GM21786 (cell line): ENCODE results near the gene PTK6.

Experiments
- ATAC-seq: cut with Tn5 transposase; IDR thresholded peaks from one replicate; pipeline ENCODE4 v1.9.1; 2021; ENCODE audit not compliant: unreplicated experiment

The PTK6 gene

DNA sequence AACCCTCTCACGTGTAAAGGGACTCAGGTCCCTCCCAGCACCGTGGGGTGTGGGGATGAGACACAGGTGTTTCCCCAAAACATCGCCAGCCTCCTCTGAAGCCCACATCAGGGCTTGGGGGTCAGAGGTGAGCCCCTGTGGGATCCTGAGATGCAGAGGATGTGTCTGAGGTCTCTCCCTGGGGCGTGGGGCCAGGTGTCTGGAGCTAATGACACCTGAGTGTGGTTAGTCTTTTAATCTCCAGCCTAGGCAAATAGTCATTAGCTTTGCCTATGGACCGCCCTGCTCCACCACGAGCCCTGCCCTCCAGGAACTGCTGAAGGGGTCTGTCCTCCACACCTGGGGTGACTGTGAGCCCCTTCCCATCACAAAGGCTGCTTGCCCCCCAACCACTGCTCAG lies 8.6 kb upstream of the PTK6 start:
- ATAC-seq, result no peak

DNA sequence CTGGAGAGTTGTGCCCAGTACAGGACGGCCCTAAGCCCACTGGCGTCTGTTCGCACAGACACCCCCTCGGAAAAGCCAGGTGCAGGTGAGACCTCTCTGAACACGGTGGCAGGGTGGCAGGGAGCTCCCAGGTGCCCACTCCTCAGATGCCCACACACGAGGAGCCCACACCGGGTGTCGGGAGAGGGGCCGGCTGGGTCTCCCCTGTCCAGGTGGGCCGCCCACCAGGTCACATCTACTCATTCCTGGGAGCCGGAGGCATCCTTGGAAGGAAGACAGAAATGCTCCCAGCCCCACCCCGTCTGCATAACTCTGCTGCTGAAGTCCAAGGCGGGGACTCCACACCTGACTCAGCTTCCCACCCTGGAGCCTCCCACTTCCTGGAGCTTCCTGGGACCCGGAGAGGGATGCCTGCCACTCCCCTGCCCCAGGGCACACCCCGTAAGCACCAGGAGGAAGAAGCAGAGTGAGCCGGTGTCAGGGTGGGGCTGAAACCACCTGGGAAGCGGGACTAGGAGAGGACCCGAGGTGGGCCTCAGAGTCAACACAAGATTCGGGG lies 7.9 kb upstream of the PTK6 start:
- no peak for ATAC-seq

DNA sequence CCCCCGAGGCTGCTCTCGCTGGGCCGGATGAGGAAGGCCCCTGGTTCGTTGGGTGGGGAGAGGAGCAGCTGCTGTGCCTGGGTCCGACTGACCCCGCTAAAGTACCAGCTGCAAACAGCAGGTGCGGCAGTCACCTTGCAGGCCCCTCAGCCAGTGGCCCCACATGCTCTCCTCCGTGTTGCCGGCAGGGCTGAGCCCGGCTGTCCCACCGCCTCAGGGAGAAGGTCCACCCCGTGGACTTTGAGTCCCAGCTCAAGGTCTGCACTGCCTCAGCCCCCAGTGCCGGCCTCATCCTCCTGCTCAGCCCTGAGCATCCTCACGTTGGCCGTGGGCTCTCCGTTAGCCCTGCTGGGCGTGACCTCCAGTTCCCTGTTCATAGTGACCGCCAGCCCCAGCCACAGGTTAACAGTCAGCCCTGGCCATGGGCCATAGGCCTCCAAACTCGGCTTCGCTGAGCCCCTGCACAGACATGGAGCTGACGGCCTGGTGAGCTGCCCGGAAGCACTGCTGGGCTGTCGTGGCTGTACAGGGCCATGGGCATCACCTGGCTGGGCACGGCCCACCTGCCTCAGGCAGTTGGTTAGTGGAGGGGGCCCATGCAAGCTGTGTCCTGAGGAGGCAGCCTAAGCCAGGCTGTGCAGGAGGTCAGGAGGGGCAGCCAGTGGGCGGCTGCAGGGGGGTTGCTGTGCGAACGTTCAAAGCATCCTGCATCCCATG lies 7.2 kb upstream of the PTK6 start:
- ATAC-seq, result no peak

DNA sequence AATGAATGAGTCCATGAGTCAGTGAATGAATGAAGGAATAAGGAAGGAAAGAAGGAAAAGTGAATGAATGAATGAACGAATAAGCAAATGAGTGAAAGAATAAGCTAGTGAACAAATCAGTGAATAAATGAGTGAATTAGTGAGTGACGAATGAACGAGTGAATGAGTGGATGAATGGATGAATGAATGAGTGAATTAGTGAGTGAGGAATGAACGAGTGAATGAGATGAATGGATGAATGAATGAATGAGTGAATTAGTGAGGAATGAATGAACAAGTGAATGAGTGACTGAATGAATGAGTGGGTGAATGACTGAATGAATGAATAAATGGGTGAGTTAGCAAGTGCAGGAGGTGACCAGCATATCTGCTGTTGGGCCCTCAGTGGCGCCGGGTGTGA lies 6.6 kb upstream of the PTK6 start:
- no peak for ATAC-seq

DNA sequence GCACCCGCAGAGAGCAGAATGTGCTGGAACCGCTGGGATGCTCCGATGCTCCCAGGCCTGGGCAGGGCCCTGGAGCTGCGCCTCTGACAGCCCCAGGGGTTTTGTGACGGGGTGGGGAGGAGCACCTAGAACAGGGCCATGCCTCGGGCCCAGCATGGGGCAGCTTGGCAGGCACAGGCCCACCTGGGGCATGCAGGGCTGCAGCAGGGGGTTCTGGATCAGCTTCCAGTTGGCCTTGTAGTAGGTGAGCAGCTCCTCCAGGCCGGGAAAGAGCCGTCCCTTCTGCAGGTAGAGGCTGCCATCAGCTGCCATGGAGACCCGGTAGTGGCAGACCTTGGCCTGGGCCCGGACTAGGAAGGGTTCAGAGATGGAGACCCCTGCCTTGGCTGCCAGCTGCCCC lies 6.0 kb upstream of the PTK6 start:
- ATAC-seq, result no peak

DNA sequence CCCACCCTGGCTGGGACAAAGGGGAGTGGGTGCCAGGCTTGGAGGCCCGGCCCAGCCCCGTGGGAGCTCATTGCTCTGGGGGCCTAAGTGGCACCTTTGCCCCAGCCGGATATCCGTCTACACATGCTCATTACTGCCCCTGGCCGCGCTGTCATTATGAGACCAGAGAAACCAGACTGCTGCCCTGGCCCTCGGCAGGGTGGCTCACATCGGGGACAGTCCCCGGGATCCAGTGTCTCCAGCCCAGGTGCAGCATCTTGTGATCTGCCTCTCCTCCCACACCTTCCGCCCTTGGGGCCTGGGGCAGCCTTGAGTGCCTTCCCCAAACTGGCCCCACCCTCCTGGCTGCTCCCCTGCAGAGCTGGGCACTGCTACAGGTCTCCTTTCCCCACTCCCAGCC lies 5.5 kb upstream of the PTK6 start:
- no peak for ATAC-seq

DNA sequence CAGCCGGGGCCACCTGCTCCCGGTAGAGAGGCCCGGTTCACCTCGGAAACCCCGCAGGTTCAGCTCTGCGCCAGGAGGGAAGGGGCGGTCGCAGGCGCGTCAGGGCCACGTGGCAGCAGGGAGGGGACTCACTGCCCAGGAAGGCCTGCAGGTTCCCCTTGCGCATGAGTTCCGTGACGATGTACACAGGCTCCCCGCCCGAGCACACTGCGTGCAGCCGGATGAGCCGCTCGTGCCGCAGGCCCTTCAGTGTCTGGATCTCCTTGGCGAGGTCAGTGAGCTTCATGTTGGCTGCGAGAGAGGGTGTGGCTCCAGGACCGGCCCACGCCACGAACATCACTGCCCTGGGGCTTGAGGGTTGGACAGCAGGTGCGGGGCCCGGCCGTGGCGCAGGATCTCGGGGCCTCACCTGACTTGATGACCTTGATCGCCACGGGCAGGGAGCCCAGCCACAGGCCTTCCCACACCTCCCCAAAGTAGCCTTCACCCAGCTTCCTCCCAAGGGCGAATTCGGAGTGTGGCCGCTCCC lies 4.9 kb upstream of the PTK6 start:
- no peak for ATAC-seq

DNA sequence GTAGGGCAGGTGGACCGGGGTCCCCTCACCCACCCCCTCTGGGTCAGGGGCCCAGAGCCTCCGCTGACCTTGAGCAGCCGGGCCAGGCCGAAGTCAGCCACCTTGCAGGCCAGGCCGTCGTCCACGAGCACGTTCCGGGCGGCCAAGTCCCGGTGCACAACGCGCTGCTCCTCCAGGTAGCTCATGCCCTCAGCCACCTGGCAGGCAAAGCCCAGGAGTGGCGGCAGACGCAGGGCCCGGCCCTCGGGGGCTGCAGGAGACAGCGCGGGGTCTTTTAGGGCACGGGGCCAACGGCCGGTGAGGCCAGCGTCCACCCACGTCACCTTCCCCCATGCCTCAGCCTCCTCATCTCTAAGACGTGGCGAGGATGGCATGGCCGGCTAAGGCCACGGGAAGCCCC lies 4.2 kb upstream of the PTK6 start:
- ATAC-seq, result no peak

DNA sequence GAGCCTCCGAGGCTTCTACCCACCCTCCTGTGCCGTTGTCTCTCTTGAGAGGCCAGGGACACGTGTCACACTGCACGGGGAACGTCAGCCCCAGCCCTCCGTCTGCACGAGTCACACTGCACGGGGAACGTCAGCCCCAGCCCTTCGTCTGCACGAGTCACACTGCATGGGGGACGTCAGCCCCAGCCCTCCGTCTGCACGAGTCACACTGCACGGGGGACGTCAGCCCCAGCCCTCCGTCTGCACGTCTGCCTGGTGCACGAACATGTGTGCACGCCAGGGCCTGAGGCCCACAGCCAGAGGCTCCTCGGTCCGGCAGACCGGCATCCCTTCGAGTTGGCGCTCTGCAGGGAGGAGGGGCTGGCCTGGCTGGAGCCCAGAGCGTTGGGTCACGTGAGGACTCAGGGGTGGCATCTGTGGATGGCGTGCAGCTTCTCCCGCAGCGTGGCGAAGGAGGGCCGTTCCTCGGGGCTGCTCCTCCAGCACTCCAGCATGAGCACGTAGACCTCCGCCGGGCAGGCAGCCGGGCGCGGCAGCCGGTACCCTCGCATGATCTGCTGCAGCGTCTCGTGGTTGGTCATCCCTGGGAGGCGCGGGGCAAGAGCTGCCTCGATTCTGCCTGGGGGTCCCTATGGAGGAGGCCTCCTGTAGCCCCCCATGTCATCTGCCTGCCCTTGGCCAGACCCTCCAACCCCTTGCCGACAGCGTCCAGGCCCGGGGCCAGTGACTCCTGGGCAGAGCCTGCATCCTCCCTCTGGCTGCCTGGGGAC lies 3.4 kb upstream of the PTK6 start:
- ATAC-seq, result no peak

DNA sequence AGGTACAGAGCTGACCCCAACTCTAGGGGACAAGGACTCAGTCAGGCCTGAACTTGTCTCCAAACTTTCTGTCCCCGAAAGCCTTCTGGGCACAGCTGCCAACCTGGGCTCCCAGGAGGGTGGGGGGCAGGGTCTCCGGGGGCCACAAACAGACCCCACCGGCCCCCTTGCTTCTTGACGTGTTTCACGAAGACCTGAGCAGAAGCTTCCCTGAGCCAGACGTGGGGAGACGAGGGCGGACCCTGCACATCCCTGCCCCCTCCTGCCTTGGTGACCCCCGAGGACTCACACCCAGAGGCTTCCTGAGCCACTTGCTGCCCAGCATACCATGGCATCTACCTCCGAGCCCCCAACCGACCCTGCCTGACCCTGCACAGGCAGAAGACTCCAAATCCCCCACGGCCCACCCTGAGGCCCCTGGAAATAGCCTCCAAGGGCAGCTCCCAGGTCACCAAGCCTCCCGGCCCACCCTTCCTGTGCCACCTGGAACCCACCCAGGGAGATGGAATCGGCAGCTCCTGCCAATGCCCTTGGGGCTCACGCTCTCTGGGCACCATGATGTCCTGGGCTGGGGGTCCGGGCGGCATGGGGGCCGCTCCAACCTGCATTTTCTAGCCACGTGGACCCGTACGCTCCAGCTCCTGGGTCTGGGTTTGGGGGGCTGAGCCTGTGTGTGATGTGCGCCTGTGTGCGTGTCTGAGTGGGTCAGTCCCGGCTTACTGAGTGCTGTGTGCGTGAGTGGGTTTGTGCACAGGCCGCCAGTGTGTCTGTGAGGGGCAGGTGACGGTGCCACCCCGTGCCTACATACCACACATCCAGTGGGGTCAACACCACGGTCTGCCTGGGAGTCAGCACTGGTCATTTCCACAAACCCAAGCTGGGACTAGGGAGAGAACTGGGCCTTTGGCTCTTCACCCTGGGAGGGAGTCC lies 2.5 kb upstream of the PTK6 start:
- ATAC-seq, result no peak

DNA sequence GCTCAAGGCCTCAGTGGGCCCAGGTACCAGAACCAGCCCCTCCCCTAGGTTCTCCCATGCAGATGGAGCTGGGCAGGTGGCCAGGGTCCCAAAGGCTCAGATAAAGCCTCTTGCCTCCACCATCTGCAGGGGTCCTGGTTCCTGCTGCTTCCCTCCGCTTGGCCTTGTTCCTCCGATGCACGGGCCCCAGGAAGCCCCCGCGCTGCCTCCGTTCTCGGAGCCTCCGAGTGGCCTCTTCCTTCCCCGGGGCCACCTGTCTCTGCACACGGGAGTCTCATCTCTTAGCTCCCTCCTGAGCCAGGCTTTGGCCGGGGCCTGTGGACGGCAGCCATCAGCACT lies 1.9 kb upstream of the PTK6 start:
- ATAC-seq, result no peak

DNA sequence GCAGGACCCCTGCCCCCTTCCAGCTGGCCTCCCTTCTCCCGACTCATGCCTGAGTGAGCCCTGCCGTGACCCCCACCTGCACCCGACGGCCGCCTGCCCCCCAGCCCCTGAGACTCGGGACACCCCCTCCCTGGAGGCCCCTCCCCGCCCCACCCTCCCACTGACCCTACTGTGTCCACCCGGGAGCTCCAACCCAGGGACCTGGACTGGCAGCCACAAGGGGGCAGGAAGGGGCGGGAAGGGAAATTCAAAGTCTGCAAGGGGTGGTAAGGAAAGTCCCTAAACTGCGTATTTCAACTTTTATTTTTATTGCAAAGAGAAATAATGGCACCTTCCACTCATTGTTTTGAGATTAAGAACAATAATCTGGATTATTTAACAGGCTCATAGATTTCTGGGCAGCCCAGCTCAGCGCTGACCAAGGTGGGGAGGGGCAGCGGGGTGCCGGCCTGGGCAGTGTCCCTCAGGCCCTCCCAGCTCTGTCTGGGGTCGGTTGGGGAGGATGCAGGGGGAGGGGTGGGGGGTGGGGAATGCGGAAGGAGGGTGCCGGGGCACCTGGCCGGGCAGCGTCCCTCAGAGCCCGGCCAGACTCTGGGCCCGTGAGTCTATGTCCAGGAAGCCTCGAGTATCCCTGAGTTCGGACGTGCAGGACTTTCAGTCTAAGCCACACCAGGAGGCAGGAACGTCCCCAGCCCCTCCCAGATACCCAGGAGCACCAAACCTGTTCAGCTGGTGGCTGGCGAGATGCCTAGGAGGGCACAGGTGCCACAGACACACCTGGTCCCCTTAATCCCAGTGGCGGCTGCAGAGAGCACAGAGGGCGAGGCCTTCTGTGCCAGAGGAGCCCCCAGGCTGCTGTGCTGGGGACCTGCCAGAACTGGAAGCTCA lies 1.3 kb upstream of the PTK6 start:
- ATAC-seq, result no peak

DNA sequence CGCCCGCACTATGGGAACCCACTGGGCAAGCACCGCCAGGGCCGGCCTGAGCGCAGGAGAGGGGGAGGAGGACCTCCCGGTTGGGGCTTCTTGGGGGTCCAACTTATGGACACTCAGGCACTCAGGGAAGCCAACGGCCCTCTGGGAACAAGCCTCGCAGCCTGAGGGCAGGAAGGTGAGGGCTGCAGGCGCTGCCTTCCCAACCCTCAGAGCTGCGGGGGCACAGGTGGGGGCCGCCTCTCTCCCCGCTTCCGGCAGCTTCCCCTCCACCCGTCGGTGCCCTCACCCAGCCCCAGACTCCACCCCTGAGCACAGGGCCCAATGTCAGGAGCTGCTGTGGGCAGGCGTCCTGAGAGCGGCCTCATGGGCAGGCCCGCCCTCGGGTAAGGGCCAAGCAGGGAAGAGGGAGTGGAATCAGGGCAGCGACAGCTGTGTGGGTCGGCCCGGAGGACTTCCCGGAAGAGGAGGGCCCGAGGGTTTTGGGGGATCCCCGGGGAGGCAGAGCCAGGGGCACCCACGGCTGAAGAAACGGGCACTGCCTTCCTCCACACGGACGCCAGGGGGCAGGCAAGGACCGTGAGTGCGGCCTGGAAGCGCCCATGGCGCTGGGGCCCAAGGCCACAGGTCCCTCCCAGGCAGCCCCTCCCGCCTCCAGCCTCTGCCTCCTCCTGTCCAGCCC lies 488 bp upstream of the PTK6 start:
- ATAC-seq, result peak; percentile 85

DNA sequence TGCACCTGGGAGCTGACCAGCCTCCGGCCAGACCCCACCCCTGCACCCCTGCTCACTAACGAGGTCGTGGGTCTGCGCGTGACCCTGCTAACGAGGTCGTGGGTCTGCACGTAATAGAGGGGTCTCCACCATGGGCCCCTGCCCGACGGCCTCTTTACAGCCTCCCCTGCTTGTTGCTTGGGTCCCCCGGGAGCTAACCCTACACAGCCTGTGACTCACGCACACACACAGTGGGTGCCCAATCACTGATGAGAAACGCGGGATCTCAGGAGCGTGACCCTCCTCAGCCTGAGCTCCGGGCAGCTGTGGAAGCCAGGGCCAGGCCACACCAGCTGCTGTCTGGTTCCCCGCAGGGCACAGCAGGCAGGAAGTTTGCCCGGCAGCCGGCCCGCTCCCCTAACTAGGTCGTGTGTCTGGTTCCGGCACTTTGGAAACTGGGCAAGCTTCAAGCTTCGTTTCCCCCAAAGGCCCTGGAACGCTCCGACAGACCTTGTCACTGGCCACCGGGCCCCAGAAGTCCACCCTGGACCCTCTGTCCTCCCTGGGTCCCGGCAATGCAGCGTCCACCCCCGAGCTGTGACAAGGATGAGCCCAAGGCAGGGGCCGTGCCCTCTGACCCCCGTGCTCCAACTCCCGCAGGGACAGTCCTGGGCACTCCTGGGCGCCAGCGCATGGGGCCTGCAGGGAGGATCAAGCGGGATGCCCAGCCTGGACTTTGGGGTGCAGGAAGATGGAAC lies 767 bp downstream of the PTK6 start:
- ATAC-seq, result no peak

DNA sequence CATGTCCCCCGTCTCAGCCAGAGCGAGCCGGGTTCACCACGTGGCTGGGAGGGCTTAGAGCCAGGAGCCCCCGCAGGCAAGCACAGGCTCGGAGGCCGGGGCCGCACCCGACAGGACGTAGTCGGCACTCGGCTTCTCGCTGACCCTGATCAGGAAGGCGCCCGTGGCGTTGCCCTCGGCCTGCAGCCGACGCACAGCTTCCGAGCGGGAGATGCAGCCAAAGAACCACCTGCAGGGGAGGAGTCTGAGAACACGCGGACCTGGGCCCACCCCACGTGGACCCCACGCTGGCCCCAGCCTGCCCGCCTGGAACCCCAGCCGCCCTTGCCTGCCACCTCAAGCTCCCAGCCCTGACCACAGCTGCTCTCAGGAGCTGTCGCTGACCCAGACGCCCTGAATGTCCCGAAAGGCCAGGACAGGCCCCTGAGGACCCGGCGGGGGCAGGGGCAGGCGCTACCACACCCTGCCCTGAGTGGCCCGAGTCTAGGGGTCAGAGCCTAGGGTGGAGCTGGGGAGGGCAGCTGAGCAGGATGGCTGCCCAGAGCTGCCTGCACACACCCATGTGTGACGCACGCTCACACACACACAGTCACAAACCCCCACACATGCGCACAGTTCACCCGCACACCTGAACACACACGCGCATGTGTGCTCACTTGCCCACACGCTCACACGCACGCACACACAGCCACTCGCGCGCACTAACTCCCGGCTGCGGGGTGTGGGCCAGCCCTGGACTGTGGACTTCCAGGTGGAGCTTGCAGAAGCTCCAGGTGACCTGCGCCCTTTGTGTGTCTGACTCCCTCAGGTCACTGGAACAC lies 2.1 kb downstream of the PTK6 start:
- no peak for ATAC-seq

DNA sequence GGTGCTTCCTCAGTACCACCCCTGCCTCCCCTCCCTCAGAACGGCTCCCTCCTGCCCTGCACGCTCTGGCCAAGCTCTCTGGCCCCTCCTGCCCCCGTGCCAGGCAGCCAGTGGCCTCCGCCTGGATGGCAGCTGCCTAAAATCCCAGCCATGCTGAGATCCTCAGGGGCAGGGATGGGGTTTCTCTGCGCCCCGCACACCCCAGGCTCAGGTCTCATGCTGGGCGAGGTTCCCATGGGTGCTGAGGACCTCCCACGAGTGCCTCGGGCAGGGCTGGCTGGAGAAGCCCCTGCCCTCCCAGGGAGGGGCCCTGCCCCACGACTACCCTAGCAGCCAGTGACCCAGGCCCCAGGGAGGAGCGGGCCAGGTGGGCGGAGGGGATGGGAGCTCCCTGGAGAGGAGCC lies 2.7 kb downstream of the PTK6 start:
- ATAC-seq, result no peak

DNA sequence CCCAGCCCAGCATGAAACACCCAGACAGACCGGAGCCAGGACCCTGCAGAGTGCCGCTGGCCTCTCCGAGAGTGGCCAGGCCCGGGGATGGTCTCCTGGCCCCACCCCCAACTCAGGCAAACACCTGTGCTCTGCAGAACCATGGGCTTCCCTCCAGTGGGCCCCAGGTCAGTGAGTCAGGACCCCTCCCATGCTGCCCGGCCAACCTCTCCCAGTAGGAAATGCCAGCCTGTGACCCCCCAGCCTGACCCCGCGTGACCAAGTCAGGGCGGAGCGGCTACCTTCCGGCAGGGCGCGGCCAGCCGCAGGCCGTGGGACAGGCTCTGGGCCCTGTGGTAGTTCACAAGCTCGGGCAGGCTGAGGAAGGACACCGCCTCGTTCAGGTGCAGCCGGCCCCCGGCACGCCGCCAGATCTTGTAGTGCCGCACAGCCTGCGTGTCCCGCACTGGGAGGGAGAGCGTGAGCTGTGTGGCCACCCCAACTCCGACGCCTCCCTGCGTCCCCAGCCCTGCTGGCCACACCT lies 3.2 kb downstream of the PTK6 start:
- ATAC-seq, result no peak

DNA sequence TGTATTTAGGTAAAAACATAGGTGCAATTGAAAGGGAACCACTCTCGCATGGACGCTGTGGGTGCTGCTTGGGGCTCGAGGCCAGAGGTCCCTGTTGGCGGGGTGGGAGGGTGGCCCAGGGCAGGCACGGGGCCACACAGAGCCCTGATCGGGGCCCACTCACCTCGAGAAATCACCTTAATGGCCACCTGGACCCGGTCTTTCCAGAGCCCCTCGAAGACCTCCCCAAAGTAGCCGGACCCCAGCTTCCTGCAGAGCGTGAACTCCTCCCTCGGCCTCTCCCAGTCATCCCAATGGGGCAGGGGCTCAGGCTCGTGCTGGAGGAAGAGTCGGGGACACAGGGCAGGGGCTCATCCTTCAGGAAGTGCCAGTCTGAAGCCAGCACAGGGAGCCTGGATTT lies 3.8 kb downstream of the PTK6 start:
- no peak for ATAC-seq
